Gastrocnemius medialis (tissue), 4 donors: ENCODE data around the gene TRAPPC2.

Experiments
- POLR2A ChIP-seq, 2 donors: fragments of 450-650 bp; IDR thresholded peaks; one replicate each; pipeline ENCODE4 v1.6.1; 2017; ENCODE audit warnings: antibody characterized with exemption in 2 of 2, mild to moderate bottlenecking in 2 of 2, moderate library complexity in 2 of 2
- TF ChIP-seq, protein P1 (sequence below), 5 experiments: fragments of 450-650 bp in 3 of 5; fragments of 200-600 bp in 2 of 5; sonication (generic) in 2 of 5; IDR thresholded peaks in 4 of 5; conservative IDR thresholded peaks in 1 of 5; 1 replicate in 4 of 5; 2 replicates in 1 of 5; pipeline ENCODE4 v1.5.1; 2016 to 2019; ENCODE audit warnings: antibody characterized with exemption in 5 of 5, mild to moderate bottlenecking in 3 of 5, moderate library complexity in 3 of 5

DNA sequence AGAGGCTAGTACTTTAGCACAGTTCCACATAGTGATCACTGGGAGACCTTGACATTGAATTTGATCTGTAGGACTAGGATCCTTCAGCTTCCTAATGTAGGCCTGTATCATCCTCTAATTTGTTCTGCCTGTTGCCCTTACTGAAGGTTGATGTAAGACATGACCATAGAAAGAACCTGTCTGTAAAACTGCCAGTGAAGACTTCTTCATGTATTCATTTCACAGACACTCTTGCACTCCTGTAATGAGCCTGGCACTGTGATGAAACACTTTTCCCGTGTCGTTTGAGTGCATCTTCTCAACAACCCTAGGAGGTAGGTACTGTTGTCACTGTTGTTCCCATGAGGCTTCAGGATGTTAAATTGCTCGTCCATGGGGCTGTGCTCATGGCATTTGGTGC, 30.8 kb downstream of the TRAPPC2 start:
- TF ChIP-seq, protein P1, sequence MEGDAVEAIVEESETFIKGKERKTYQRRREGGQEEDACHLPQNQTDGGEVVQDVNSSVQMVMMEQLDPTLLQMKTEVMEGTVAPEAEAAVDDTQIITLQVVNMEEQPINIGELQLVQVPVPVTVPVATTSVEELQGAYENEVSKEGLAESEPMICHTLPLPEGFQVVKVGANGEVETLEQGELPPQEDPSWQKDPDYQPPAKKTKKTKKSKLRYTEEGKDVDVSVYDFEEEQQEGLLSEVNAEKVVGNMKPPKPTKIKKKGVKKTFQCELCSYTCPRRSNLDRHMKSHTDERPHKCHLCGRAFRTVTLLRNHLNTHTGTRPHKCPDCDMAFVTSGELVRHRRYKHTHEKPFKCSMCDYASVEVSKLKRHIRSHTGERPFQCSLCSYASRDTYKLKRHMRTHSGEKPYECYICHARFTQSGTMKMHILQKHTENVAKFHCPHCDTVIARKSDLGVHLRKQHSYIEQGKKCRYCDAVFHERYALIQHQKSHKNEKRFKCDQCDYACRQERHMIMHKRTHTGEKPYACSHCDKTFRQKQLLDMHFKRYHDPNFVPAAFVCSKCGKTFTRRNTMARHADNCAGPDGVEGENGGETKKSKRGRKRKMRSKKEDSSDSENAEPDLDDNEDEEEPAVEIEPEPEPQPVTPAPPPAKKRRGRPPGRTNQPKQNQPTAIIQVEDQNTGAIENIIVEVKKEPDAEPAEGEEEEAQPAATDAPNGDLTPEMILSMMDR (IDR thresholded peaks at IDR 0.05 in 4 of 5, conservative IDR thresholded peaks at IDR 0.05 in 1 of 5), result no peak
- TF ChIP-seq POLR2A (IDR thresholded peaks at IDR 0.05), result no peak
